Ovary (tissue), 3 donors: ENCODE results near the gene DCDC2C.

ENCODE experiments used
- CTCF ChIP-seq, 3 donors: fragments of 450-650 bp in 2 of 3; fragments of 200-600 bp in 1 of 3; IDR thresholded peaks; one replicate each; pipeline versions ENCODE4 v1.5.1 to v1.8.0; 2016 to 2022; ENCODE audit warnings: antibody characterized with exemption in 3 of 3, mild to moderate bottlenecking in 1 of 3
- EP300 ChIP-seq: sonication (generic); formaldehyde crosslinking; IDR thresholded peaks from one replicate; pipeline ENCODE4 v1.6.1; 2017; ENCODE audit warnings: antibody characterized with exemption
- POLR2A ChIP-seq: fragments of 450-650 bp; IDR thresholded peaks from one replicate; pipeline ENCODE4 v1.6.1; 2017; ENCODE audit warnings: antibody characterized with exemption, mild to moderate bottlenecking, moderate library complexity
- donor health status: DM: no; HTN: no; CAD: no.

- TF ChIP-seq CTCF (IDR thresholded peaks at IDR 0.05) (no peak), POLR2A (no peak), EP300 (no peak)
Observed at GRCh38 chr2:3885629-3886628, 182.6 kb downstream of the DCDC2C start.
